ENCODE data around the gene TAC4. TPM values are rescaled to one million over a fixed set of nuclear protein-coding genes. Genes with fewer than 3 reads are reported as not detected.

The TAC4 gene
- total RNA-seq, 4 donors from 2014 or later: not detected

DNA sequence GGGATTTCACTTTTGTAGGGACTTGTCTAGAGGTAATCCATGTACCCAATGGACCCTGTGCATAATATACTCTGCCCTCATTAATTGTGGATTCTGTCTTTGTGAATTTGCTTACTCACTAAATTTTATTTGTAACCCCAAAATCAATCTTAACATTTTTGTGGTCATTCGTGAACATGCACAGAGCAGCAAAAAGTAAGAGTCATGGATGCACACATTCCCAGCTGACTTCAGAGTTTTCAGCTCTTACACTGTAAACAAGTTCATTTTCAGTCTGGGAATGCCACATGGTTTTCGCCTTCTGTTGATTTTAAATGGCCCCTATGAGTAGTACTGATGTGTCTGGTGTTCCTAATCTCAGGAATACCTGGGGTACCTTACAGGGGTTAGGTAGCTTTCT, 24.3 kb downstream of the TAC4 start:
- intact Hi-C loops (cut with DNase I): no loop called here
- Histone ChIP-seq H3K4me1 (peaks cover 10 to 64% (median 29%) of the 10 kb centered on the region in 3 donors), H3K27ac (peak overlapping the region in 3 of 4 donors; percentile 12 to 43 (median 41)), H3K9me3 (no peaks in the 10 kb centered on the region), H3K4me3 (no peak overlapping the region), H3K27me3 (no peaks in the 10 kb centered on the region), H3K36me3 (peaks cover 9 to 91% (median 34%) of the 10 kb centered on the region in 3 donors)
- 84 to 89% methylated on average over 2 of the region's 2 CpGs for WGBS, 2 donors
- TF ChIP-seq, protein P1, sequence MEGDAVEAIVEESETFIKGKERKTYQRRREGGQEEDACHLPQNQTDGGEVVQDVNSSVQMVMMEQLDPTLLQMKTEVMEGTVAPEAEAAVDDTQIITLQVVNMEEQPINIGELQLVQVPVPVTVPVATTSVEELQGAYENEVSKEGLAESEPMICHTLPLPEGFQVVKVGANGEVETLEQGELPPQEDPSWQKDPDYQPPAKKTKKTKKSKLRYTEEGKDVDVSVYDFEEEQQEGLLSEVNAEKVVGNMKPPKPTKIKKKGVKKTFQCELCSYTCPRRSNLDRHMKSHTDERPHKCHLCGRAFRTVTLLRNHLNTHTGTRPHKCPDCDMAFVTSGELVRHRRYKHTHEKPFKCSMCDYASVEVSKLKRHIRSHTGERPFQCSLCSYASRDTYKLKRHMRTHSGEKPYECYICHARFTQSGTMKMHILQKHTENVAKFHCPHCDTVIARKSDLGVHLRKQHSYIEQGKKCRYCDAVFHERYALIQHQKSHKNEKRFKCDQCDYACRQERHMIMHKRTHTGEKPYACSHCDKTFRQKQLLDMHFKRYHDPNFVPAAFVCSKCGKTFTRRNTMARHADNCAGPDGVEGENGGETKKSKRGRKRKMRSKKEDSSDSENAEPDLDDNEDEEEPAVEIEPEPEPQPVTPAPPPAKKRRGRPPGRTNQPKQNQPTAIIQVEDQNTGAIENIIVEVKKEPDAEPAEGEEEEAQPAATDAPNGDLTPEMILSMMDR (IDR thresholded peaks at IDR 0.05): no peak
- TF ChIP-seq POLR2A (IDR thresholded peaks at IDR 0.05): no peak
- DNase-seq: no peak

DNA sequence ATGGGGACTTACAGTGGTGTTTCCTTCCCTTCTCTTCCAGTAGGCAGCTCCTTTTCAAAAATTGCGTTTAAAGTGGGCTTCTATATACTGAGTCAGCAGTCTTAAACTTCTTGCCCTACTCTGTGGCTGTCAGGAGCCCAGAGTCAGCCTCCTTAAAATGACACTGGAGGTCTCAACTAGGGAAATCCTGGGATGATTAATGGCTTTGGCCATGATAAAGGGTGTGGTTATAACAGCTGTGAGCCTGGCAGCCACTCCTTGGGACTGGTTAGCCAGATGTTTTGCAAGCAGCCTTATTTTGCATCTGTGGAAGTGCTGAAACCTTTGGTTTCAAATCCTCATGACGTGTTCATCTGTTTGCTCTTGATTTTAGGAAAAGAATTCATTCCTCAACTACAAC, 25.0 kb downstream of the TAC4 start:
- no peak for TF ChIP-seq POLR2A (IDR thresholded peaks at IDR 0.05)
- TF ChIP-seq, protein P1 (IDR thresholded peaks at IDR 0.05): no peak
- peaks cover 10 to 64% (median 29%) of the 10 kb centered on the region in 3 donors for H3K4me1 ChIP-seq
- H3K4me3 ChIP-seq: no peak overlapping the region
- intact Hi-C loops (cut with DNase I): no loop called here
- peak overlapping the region in 3 of 4 donors; percentile 7 to 43 (median 41) for H3K27ac ChIP-seq
- no peaks in the 10 kb centered on the region for H3K9me3 ChIP-seq
- 43 to 45% methylated on average over 2 of the region's 2 CpGs for WGBS, 2 donors
- H3K36me3 ChIP-seq: peaks cover 9 to 95% (median 36%) of the 10 kb centered on the region in 3 donors
- DNase-seq: no peak
- H3K27me3 ChIP-seq: no peaks in the 10 kb centered on the region

DNA sequence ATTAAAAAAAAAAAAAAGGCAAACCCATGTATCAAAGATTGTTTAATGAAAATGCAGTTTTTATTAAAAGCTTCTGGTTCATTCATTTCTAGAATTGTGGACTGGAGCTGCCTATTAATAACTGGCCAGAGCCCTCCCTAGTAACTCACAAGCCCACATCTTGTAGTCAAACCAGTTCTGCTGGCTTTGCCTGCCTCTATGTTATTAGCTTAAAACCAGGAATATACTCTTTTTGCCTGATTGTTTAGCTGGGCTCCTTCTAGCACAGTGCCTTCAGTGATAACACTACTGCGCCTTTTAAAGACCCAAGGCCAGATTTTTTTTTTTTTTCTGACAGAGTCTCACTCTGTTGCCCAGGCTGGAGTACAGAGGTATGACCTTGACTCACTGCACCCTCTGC, 26.0 kb downstream of the TAC4 start:
- 42 to 76% methylated on average over 1 of the region's 1 CpG for WGBS, 2 donors
- no peak for TF ChIP-seq POLR2A (IDR thresholded peaks at IDR 0.05)
- TF ChIP-seq, protein P1 (IDR thresholded peaks at IDR 0.05): no peak
- no peak for DNase-seq
- Histone ChIP-seq H3K36me3 (peaks cover 4 to 95% (median 30%) of the 10 kb centered on the region in 3 donors), H3K27me3 (no peaks in the 10 kb centered on the region), H3K27ac (peak overlapping the region in 2 of 4 donors; percentile 41 to 43), H3K4me1 (peaks cover 10 to 67% (median 33%) of the 10 kb centered on the region in 3 donors), H3K4me3 (no peak overlapping the region), H3K9me3 (no peaks in the 10 kb centered on the region)
- intact Hi-C loops (cut with DNase I): no loop called here

DNA sequence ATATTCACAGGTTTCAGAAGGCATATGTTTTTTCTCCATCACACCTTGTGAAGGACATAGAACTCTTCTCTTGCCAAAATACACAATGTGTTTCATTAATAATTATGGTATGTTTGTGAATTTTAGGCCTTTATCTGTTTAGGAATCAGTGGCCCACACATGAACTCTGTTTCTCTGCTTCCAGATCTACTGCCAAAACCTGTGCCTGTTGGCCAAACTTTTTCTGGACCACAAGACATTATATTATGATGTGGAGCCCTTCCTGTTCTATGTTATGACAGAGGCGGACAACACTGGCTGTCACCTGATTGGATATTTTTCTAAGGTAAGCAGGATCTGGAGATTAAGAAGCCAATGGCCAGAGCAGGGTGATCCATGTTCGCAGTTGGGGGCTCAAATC, 26.4 kb downstream of the TAC4 start:
- Histone ChIP-seq H3K36me3 (peaks cover 0 to 95% (median 25%) of the 10 kb centered on the region in 3 donors), H3K4me3 (no peak overlapping the region), H3K27ac (peak overlapping the region in 2 of 4 donors; percentile 41 to 43), H3K9me3 (no peaks in the 10 kb centered on the region), H3K27me3 (no peaks in the 10 kb centered on the region), H3K4me1 (peaks cover 15 to 72% (median 38%) of the 10 kb centered on the region in 3 donors)
- DNase-seq: no peak
- intact Hi-C loops (cut with DNase I): no loop called here
- WGBS, 2 donors: 83 to 100% methylated on average over 1 to 2 of the region's 2 CpGs
- TF ChIP-seq POLR2A (IDR thresholded peaks at IDR 0.05): no peak
- TF ChIP-seq, protein P1 (IDR thresholded peaks at IDR 0.05): no peak

DNA sequence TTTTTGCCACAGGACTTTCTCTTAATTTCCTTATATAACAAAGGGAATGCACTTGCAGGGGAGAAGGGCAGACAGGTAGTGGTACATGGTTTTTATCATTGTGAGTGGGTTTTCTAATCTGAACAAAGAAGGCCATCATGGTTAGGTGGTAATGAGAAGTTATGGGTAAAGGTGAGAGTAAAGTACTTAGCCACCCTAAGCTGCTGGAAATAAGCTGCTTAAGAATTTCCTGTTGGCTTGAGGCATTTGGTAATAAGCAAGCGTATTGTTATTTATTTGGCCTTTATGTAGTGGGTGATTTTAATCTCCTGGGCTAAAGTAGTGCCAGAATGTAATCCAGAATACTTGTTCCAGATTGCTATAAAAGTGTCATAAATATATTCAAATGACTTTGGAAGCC, 27.1 kb downstream of the TAC4 start:
- H3K27ac ChIP-seq: peak overlapping the region in 1 of 4 donors; percentile 21
- peaks cover 22 to 79% (median 42%) of the 10 kb centered on the region in 3 donors for H3K4me1 ChIP-seq
- H3K27me3 ChIP-seq: no peaks in the 10 kb centered on the region
- DNase-seq: no peak
- peaks cover 0 to 88% (median 19%) of the 10 kb centered on the region in 3 donors for H3K36me3 ChIP-seq
- TF ChIP-seq, protein P1 (IDR thresholded peaks at IDR 0.05): no peak
- TF ChIP-seq POLR2A (IDR thresholded peaks at IDR 0.05): no peak
- 42 to 46% methylated on average over 1 of the region's 1 CpG for WGBS, 2 donors
- H3K4me3 ChIP-seq: no peak overlapping the region
- no peaks in the 10 kb centered on the region for H3K9me3 ChIP-seq
- intact Hi-C loops (cut with DNase I): no loop called here

Measured in esophagus squamous epithelium (tissue), 5 donors.